GM18907 (cell line): ENCODE measurements around the gene MARK3.
A peak's percentile ranks its signal among the peaks of the same experiment; 100 is the strongest.

Experiments
- ATAC-seq: cut with Tn5 transposase; IDR thresholded peaks from one replicate; pipeline ENCODE4 v1.9.1; 2021; ENCODE audit warnings: mild to moderate bottlenecking, moderate library complexity; ENCODE audit not compliant: unreplicated experiment

The MARK3 gene

GRCh38 chr14:103485504-103485903 lies 100.3 kb downstream of the MARK3 start:
- ATAC-seq: no peak

DNA sequence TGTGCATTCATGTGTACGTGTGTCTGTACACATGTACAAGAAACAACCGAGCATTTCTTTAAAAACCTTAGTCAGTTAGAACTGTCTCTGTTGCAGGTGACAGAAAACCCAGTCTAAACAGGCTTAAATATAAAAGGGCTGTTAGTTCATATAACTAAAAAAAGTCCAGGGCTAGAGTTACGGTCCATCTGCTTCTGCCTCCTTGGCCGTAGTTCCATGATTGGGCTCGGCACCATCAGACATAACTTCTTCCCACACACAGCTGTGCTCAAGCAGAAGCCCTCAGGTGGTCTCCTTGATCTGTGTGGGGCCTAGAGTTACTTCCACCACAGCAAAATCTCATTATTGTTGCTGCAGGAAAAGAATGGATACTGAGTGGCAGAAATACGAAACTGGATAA lies 102.9 kb downstream of the MARK3 start:
- no peak for ATAC-seq

- no peak for ATAC-seq
These were observed 103.7 kb downstream of the MARK3 start for GRCh38 chr14:103488960-103489359.

GRCh38 chr14:103489621-103490020 lies 104.4 kb downstream of the MARK3 start:
- no peak for ATAC-seq

DNA sequence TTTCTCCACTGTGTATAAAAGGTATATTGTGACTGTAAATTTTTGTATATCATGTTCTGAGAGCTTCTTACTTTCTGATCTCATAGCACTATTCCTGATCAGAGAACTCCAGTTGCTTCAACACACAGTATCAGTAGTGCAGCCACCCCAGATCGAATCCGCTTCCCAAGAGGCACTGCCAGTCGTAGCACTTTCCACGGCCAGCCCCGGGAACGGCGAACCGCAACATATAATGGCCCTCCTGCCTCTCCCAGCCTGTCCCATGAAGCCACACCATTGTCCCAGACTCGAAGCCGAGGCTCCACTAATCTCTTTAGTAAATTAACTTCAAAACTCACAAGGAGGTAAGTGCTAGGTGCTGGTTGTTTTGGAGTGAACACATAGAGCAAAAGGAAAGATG lies 106.5 kb downstream of the MARK3 start:
- ATAC-seq: no peak

DNA sequence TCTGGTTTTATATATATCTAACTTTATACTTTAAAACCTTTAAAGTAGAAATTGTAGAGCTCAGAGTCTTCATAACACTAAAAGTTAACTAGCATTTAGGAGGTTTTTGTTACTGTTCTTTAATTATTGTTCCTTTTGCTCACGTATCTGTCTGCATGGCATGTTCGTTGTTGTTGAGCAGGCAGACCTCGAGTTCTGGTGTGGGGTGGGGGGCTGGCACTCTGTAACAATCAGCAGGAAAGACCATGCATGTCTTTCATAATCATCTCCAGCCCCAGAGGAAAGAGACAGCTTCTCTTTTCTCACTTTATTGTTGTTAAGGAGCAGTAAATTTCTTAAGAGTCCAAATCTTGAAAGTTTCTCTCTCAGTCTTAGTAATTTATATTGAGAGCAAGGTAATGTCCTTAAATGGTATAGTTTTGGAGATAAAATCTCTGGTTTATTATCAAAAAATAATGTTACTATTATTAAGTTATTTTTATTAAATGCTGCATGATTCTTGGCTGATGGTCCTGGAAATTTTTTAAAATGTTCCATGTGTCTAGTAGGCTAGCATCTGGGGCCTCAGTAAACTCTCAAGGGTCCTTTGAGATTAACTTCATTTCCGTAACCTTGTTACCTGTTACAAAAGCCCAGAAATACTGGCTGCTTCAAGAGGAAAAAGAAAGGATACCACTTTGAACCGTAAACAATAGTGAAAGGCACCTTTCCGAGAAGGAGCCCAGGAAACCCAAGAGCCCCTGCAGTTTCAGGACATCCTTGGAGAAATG lies 107.1 kb downstream of the MARK3 start:
- ATAC-seq: no peak

- ATAC-seq: no peak
These were observed 110.6 kb downstream of the MARK3 start for GRCh38 chr14:103495854-103496253.

- no peak for ATAC-seq
These were observed 111.6 kb downstream of the MARK3 start for GRCh38 chr14:103496776-103497175.

DNA sequence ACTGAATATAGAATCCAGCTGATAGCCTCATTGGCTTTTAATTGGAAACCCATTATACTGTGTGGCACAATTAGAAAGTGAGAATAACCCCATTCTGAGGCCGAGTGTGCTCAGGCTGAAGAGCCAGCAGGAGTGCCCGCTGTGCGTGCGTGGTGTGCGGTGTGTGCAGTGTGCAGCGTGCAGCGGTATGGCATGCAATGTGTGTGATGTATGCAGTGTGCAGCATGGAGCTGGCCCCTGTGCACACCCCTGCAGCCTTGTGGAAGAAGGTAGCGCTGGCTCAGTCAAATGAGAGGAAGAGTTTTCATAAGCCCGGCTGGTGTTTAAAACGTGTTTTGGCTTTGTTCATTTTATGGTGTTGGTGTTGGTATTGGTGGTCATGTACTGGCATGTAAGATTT lies 114.5 kb downstream of the MARK3 start:
- no peak for ATAC-seq

DNA sequence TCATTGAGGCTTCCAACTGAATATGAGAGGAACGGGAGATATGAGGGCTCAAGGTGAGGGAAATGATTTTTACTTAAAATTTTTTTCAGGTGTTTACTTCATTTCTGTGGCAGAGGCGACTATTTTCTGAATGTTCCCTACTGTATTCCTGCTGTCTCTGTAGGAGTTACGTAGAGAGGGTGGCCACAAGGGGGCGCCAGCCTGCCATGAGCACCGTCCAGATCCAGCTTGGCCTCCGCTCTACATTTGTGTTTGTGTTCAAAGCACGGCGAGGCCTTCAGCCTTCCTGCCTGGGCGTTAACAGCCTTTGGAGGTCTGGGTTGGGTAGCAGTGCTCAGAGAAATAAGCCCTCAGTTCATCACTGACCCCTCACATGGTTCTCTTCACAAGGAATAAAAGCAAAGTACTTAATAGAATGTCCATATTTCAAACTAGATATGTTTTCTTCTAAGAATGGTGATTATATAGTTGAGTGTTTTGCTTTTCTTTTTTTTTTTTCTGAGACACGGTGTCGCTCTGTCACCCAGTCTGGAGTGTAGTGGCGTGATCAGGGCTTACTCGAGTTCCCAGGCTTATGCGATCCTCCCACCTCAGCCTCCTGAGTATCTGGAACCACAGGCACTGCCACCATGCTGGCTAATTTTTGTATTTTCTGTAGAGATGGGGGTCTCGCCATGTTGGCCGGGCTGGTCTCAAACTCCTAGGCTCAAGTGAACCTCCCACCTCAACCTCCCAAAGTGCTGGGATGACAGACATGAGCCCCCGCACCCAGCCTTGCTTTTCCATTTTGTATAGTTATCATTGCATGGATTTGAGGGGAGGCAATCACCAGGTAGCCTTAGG lies 115.2 kb downstream of the MARK3 start:
- peak; percentile 52 for ATAC-seq

DNA sequence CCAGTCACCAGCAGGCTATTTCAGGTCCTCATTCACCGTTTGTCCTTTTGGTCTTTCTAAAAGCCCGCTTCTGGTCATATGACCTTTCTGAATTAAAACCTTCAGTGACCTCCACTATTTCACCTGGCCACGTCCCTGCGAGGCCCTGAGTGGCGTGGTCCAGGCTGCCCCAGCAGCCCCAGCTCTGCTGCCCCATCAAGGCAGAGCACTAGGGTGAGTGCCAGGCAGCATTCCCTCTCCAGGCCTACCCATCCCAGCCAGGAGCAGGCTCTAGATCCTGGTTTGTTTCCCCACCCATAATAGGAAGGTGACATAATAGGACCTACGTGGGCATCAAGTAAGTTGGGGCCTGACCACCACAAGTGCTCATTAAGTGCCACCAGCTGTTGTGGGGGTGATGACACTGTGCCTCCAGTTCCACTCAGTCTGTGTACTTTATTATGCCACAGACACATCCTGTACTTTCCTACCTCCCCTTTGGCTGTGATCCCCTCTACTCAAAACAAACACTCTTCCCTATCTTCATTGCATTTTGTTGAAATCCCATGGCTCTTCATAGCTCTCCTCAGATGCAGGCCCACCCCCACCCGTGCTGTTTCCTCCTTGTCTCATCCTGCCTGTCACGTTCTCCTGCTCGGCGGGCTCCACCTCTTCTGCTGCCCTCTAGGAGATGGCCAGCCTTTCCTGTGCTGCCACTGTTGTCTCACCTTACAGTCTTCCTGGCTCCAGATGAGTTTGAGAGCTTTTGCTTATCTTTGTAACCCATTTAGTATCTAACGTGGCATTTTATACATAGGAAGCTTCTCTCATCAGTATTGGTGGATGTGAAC lies 116.0 kb downstream of the MARK3 start:
- ATAC-seq: no peak

DNA sequence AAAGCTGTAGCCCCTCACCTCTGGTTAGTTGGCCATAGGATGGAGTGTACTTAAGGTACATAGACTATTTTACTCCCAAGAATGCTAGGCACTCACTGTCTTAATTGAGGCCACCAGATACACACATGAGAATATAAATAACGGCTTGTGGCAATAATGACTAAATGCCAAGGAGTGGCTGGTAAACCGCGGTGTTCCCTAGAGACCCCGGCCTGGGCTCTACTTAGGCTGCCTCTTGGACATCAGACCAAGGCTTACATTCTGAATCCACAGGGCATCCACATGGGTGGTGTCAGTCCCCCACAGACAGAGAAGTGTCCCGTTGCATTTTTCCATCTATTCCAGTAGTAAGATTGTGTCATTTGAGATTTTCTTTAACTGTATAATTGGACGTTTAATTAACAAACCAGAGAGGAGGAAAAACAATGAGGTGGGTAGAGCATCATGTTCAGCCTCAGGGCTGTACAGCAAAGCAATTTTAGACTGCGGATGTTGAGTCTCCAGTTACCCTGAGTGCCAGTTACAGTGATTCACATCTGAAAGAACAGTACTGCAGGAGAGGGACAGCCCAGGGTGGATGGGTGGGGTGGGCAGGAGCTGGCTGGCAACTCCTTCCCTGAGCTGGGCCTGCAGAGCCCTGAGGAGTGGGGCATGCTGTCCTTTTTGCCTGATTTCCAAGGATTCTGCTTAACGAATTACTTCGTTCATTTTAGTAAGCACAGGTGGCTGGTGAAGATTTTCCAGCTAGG lies 116.9 kb downstream of the MARK3 start:
- ATAC-seq: no peak

DNA sequence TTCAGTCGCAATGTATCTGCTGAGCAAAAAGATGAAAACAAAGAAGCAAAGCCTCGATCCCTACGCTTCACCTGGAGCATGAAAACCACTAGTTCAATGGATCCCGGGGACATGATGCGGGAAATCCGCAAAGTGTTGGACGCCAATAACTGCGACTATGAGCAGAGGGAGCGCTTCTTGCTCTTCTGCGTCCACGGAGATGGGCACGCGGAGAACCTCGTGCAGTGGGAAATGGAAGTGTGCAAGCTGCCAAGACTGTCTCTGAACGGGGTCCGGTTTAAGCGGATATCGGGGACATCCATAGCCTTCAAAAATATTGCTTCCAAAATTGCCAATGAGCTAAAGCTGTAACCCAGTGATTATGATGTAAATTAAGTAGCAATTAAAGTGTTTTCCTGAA lies 117.7 kb downstream of the MARK3 start:
- ATAC-seq: no peak

DNA sequence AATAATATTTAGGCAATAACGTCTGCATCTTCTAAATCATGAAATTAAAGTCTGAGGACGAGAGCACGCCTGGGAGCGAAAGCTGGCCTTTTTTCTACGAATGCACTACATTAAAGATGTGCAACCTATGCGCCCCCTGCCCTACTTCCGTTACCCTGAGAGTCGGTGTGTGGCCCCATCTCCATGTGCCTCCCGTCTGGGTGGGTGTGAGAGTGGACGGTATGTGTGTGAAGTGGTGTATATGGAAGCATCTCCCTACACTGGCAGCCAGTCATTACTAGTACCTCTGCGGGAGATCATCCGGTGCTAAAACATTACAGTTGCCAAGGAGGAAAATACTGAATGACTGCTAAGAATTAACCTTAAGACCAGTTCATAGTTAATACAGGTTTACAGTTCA lies 118.1 kb downstream of the MARK3 start:
- no peak for ATAC-seq

- ATAC-seq: no peak
These were observed 119.9 kb downstream of the MARK3 start for GRCh38 chr14:103504991-103505565.

DNA sequence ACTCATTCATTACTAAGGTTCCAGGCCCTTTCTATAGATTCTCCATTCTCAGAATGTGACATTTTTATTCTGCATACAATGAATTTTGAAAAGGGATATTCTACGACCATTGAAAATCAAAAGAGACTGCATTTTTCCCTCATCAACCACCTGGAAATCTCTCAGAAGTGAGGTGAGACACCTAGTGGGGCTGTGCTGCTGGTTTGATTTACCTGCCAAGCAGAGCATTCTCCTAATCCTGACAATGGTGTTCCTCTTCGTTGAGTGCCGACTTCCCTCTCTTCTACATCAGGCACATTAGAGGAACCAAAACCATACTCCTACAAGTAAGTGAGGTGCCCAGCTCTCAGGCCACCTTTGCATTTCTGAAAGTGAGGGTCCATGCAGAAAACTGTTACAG lies 122.5 kb downstream of the MARK3 start:
- no peak for ATAC-seq

- no peak for ATAC-seq
These were observed 123.5 kb downstream of the MARK3 start for GRCh38 chr14:103508521-103509329.

- ATAC-seq: no peak
These were observed 124.9 kb downstream of the MARK3 start for GRCh38 chr14:103509864-103510723.
